Tibial artery (tissue), 4 donors: ENCODE data around the gene TNFRSF12A.

Source experiments
- DNase-seq, 2 donors: peaks; one replicate each; pipeline ENCODE4 v3.0.0-alpha.2; 2019
- H3K27ac ChIP-seq, 2 donors: fragments of 200-600 bp; sonication (generic) in 1 of 2; 1 replicate in 1 of 2; 2 replicates in 1 of 2; pipeline ENCODE4 v1.5.1; 2018 to 2019; ENCODE audit warnings: mild to moderate bottlenecking in 1 of 2
- H3K27me3 ChIP-seq, 2 donors: fragments of 200-600 bp; sonication (generic) in 1 of 2; one replicate each; pipeline versions ENCODE4 v1.5.1 to v1.6.0; 2016 to 2019
- H3K36me3 ChIP-seq, 3 donors: fragments of 200-600 bp; sonication (generic) in 2 of 3; one replicate each; pipeline ENCODE4 v1.5.1; 2016 to 2019; ENCODE audit warnings: mild to moderate bottlenecking in 2 of 3
- H3K4me1 ChIP-seq, 4 donors: fragments of 200-600 bp; sonication (generic) in 2 of 4; 1 replicate in 3 of 4; 2 replicates in 1 of 4; pipeline ENCODE4 v1.5.1; 2016 to 2019
- H3K4me3 ChIP-seq, 2 donors: fragments of 200-600 bp; sonication (generic) in 1 of 2; 1 replicate in 1 of 2; 2 replicates in 1 of 2; pipeline ENCODE4 v1.5.1; 2018 to 2019; ENCODE audit warnings: mild to moderate bottlenecking in 2 of 2
- H3K9me3 ChIP-seq, 3 donors: fragments of 200-600 bp; sonication (generic) in 1 of 3; one replicate each; pipeline ENCODE4 v1.5.1; 2016 to 2019
- intact Hi-C: fragments of 100-400 bp; cut with DNase I; formaldehyde crosslinking; loops from one replicate; pipeline ENCODE4 v1.15.0; 2023; ENCODE audit warnings: low total_unique reads
- TF ChIP-seq, protein P1 (sequence below), 2 experiments: fragments of 200-600 bp in 1 of 2; fragments of 450-650 bp in 1 of 2; IDR thresholded peaks; one replicate each; pipeline ENCODE4 v1.5.1; 2017 to 2019; ENCODE audit warnings: antibody characterized with exemption in 2 of 2, mild to moderate bottlenecking in 1 of 2, moderate library complexity in 1 of 2

The TNFRSF12A gene

DNA sequence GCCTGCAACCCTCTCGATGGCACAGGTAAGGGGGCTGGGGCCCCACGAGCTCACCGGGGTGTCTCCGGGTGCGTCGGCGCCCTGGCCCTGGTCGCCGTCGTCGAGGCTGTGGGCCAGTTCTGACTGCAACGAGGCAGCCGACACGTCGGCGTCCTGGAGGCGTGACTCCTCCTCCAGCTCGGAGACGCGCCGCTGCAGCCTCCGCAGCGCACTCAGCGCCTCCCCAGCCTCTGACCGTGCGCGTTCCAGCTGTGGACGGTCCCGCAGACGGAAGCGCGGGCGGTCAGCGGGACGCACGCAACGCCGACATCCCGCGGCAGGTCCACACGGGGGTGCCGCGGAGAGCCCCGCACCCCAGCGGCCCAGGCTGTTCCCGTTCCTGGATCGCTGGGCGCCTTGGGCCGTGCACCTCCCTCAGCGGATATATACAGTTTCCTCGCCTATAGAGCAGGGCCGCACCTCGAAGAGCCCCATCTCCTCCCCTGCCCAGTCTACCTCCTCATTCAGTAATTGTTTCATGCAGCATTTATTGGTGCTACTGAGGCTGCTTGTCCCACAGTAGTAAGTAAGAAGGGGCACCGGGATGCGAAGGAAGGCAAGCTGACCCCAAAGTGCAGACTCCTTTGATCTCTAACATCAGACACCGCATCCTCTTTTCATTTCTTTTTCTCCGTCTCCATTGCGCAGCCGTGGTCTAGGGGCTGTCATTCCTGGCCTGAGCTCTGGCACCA lies 9.5 kb downstream of the TNFRSF12A start:
- Histone ChIP-seq H3K36me3 (peaks cover 0 to 21% (median 16%) of the 10 kb centered on the region in 3 donors), H3K27me3 (peaks cover 0 to 53% of the 10 kb centered on the region in 2 donors), H3K27ac (no peak overlapping the region), H3K9me3 (no peaks in the 10 kb centered on the region), H3K4me3 (no peak overlapping the region), H3K4me1 (peaks cover 0 to 32% (median 23%) of the 10 kb centered on the region in 4 donors)
- DNase-seq: no peak
- intact Hi-C loops: loop anchor here (2.0 kb wide), 1 partner anchor 27 kb away; no protein-coding TSS in a partner anchor
- TF ChIP-seq, protein P1, sequence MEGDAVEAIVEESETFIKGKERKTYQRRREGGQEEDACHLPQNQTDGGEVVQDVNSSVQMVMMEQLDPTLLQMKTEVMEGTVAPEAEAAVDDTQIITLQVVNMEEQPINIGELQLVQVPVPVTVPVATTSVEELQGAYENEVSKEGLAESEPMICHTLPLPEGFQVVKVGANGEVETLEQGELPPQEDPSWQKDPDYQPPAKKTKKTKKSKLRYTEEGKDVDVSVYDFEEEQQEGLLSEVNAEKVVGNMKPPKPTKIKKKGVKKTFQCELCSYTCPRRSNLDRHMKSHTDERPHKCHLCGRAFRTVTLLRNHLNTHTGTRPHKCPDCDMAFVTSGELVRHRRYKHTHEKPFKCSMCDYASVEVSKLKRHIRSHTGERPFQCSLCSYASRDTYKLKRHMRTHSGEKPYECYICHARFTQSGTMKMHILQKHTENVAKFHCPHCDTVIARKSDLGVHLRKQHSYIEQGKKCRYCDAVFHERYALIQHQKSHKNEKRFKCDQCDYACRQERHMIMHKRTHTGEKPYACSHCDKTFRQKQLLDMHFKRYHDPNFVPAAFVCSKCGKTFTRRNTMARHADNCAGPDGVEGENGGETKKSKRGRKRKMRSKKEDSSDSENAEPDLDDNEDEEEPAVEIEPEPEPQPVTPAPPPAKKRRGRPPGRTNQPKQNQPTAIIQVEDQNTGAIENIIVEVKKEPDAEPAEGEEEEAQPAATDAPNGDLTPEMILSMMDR (IDR thresholded peaks at IDR 0.05): no peak

DNA sequence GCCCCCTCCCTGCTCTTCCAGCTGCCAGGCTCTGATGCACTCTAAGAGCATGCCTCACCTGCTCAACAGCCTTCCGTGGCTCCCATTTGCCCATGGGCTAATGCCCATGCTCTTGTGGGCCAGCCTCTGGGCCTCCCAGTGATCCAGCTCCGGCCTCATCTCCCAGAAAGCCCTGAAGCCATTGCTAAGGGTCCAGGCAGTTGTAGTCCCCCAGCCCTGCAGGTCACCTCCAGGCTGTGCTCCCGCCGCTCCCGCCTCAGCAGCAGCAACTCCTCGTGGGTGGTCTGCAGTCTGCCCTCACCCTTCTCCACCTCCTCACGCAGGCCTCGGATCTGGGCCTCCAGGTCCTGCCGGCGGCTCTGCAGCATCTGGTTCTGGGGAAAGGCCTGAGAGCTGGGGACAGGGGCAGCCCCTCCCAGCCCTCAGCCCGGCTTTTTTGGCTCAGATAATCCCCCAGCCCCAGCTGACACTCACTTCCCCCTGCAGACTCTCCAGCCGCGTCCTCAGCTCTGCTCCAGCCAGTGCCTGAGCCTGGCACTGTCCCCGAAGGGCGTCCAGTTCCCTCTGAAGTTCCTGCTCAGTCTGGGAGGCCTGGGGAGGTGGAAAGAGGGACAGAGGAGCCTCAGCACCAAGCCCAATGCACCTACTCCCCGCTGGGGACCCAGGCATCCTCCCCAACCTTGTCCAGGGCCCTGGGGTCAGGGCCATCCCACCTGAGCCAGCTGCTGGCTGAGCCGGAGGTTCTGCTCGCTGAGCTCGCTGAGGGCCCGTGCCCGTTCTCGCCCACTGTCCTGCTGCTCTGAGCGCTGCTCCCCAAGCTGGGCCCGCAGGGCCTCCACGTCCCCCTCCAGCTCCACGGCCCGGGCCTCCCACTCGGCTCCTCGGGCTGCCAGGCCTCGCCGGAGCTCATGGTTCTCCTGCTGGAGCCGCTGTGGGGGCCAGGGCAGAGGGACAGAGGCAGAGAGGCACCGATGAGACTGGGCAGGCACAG lies 10.3 kb downstream of the TNFRSF12A start:
- H3K36me3 ChIP-seq: peaks cover 0 to 19% (median 16%) of the 10 kb centered on the region in 3 donors
- H3K9me3 ChIP-seq: no peaks in the 10 kb centered on the region
- intact Hi-C loops: no loop called here
- peaks cover 0 to 62% of the 10 kb centered on the region in 2 donors for H3K27me3 ChIP-seq
- DNase-seq: no peak
- H3K4me3 ChIP-seq: no peak overlapping the region
- H3K4me1 ChIP-seq: peaks cover 0 to 25% (median 20%) of the 10 kb centered on the region in 4 donors
- H3K27ac ChIP-seq: no peak overlapping the region
- TF ChIP-seq, protein P1 (IDR thresholded peaks at IDR 0.05): no peak

DNA sequence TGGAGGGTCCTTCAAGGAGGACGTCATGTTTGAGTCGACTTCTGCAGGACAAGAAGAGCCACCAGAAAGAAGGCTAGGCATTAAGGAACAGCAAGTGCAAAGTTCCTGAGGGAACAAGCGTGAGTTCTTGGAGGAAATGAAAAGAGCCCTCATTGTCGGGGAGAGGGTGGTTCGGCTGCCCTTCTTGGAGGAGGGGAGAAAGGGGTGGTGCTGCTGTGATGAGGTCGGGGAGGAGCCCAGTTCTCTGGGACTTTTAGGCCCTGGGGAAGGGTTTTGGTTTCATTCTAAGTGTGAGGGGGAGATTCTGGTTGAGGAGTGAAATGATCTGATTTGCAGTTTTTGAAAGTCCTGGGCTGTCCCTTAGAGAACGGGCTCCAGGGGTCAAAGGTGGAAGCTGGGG lies 12.5 kb downstream of the TNFRSF12A start:
- H3K36me3 ChIP-seq: no peaks in the 10 kb centered on the region
- DNase-seq: no peak
- H3K9me3 ChIP-seq: no peaks in the 10 kb centered on the region
- TF ChIP-seq, protein P1 (IDR thresholded peaks at IDR 0.05): no peak
- peaks cover 7 to 83% of the 10 kb centered on the region in 2 donors for H3K27me3 ChIP-seq
- no peak overlapping the region for H3K27ac ChIP-seq
- H3K4me3 ChIP-seq: no peak overlapping the region
- intact Hi-C loops: no loop called here
- peaks cover 0 to 31% (median 25%) of the 10 kb centered on the region in 4 donors for H3K4me1 ChIP-seq

DNA sequence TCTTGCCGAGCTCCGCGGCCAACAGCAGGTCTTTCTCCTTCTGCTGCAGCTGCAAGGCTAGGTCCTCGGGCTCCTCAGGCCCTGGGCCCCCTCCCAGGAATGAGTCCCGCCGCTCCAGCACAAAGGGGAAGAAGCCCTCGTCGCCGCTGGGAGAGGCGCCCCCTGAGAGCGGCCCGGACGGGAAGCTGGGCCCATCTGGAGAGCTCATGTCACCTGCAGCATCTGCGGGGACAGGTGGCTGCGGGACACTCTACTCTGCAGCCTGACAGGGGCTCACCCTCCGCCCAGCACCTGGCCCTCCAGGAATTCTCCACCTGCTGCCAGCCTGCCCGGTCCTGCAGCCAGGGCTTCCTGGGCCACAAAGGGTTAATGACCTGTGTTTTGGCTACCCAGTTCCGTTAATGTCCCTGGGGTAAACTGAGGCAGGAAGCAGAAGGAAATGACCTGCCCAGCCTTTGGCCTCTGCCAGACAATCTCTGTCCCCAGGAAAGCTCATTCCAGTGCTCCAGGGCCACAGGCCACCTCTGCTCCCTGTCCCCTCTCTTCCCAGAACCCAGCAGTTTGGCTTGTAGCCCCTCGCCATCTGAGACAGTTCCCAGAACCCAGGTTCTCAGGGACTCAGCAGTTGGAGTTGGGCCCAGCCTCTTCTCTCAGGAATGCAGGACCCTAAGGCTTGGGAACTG lies 15.3 kb downstream of the TNFRSF12A start:
- no peak overlapping the region for H3K4me3 ChIP-seq
- intact Hi-C loops: no loop called here
- no peak for DNase-seq
- H3K4me1 ChIP-seq: peaks cover 0 to 11% (median 8%) of the 10 kb centered on the region in 4 donors
- no peaks in the 10 kb centered on the region for H3K9me3 ChIP-seq
- TF ChIP-seq, protein P1 (IDR thresholded peaks at IDR 0.05): no peak
- no peaks in the 10 kb centered on the region for H3K36me3 ChIP-seq
- no peak overlapping the region for H3K27ac ChIP-seq
- peaks cover 7 to 95% of the 10 kb centered on the region in 2 donors for H3K27me3 ChIP-seq
